Transverse colon (tissue), 4 donors: ENCODE data around the gene ABCB8. TPM values are rescaled to one million over a fixed set of nuclear protein-coding genes. Genes with fewer than 3 reads are reported as not detected.

Source experiments
- DNase-seq: peaks from one replicate; pipeline ENCODE4 v3.0.0-alpha.2; 2019
- H3K27ac ChIP-seq, 4 donors: fragments of 200-600 bp; sonication (generic); 2 replicates each; pipeline ENCODE4 v1.5.1; 2016 to 2018; ENCODE audit warnings: inconsistent platforms in 4 of 4
- H3K27me3 ChIP-seq: fragments of 200-600 bp; sonication (generic); 2 replicates; pipeline ENCODE4 v1.5.1; 2017; ENCODE audit warnings: inconsistent platforms
- H3K36me3 ChIP-seq, 4 donors: fragments of 200-600 bp; sonication (generic); 2 replicates each; pipeline ENCODE4 v1.5.1; 2017 to 2019; ENCODE audit warnings: inconsistent platforms in 4 of 4
- H3K4me1 ChIP-seq, 4 donors: fragments of 200-600 bp; sonication (generic); 2 replicates each; pipeline ENCODE4 v1.5.1; 2017 to 2020; ENCODE audit warnings: inconsistent platforms in 4 of 4
- H3K4me3 ChIP-seq, 4 donors: fragments of 200-600 bp; sonication (generic); 1 replicate in 1 of 4; 2 replicates in 3 of 4; pipeline versions ENCODE4 v1.5.1 to v1.6.1; 2017 to 2019; ENCODE audit warnings: inconsistent platforms in 4 of 4
- H3K9me3 ChIP-seq, 2 donors: fragments of 200-600 bp; sonication (generic); 2 replicates each; pipeline ENCODE4 v1.5.1; 2017 to 2019; ENCODE audit warnings: inconsistent platforms in 2 of 2
- CTCF ChIP-seq, 5 experiments: fragments of 200-600 bp in 3 of 5; fragments of 450-650 bp in 2 of 5; sonication (generic) in 3 of 5; IDR thresholded peaks; 1 replicate in 2 of 5; 2 replicates in 3 of 5; pipeline ENCODE4 v1.5.1; 2016 to 2017; ENCODE audit warnings: antibody characterized with exemption in 5 of 5, inconsistent platforms in 3 of 5, mild to moderate bottlenecking in 2 of 5, moderate library complexity in 1 of 5
- EP300 ChIP-seq: sonication (generic); formaldehyde crosslinking; IDR thresholded peaks from one replicate; pipeline ENCODE4 v1.6.1; 2017; ENCODE audit warnings: antibody characterized with exemption, low read depth
- POLR2A ChIP-seq: fragments of 450-650 bp; IDR thresholded peaks from one replicate; pipeline ENCODE4 v1.6.1; 2016; ENCODE audit warnings: antibody characterized with exemption, mild to moderate bottlenecking, moderate library complexity
- POLR2AphosphoS5 ChIP-seq, 3 donors: sonication (generic); formaldehyde crosslinking; IDR thresholded peaks; one replicate each; pipeline ENCODE4 v1.6.1; 2016; ENCODE audit warnings: antibody characterized with exemption in 3 of 3
- WGBS, 2 donors: methylation state at CpG; one replicate each; pipeline ENCODE4 v1.1.5; 2018; ENCODE audit warnings: low coverage in 1 of 2; 5-methylcytosine and 5-hydroxymethylcytosine counted together
- in situ Hi-C, 4 donors: fragments of 200-750 bp; cut with MboI; loops; one replicate each; pipeline versions ENCODE4 v1.15.0 to v1.15.1; 2017; ENCODE audit warnings: low sequenced_read_pairs in 3 of 4, low pct_ligation_motif_present in 1 of 4, low pct_unique_long_range_greater_than_20kb in 1 of 4
- intact Hi-C: fragments of 100-400 bp; cut with DNase I; formaldehyde crosslinking; loops from one replicate; pipeline ENCODE4 v1.15.1; 2023; ENCODE audit warnings: low total_unique reads
- total RNA-seq, 4 donors: library from RNA; depleted of rRNA; stranded (reverse); fragments of >200 nt; gene quantifications; one replicate each; pipeline ENCODE4 v1.1.0, GENCODE V29; 2016

The ABCB8 gene
- total RNA-seq, 4 donors from 2014 or later, result 33.3 to 76.4 (median 51.4) TPM

- peaks cover 27 to 52% (median 51%) of the 10 kb centered on the region in 4 donors for H3K4me1 ChIP-seq
- no peaks in the 10 kb centered on the region for H3K9me3 ChIP-seq
- DNase-seq, result peak; percentile 99
- in situ Hi-C loops (no loop called here), intact Hi-C loops (no loop called here)
- no peaks in the 10 kb centered on the region for H3K36me3 ChIP-seq
- TF ChIP-seq POLR2AphosphoS5 (IDR thresholded peaks at IDR 0.05) (peak; percentile 67 to 90 (median 88)), EP300 (peak; percentile 58), POLR2A (peak; percentile 55), CTCF (IDR thresholded peaks at IDR 0.05) (no peak)
- WGBS, 2 donors, result 0 to 2% methylated on average over 1 to 42 of the region's 46 CpGs
- H3K27ac ChIP-seq, result peak overlapping the region; percentile 95 to 98 (median 96)
- peak overlapping the region; percentile 27 to 80 (median 76) for H3K4me3 ChIP-seq
- no peaks in the 10 kb centered on the region for H3K27me3 ChIP-seq
These were observed 29.9 kb downstream of the ABCB8 start for GRCh38 chr7:151057989-151058780.

GRCh38 chr7:151058781-151059366 lies 30.6 kb downstream of the ABCB8 start:
- no peak for TF ChIP-seq EP300
- TF ChIP-seq CTCF (IDR thresholded peaks at IDR 0.05), result no peak
- TF ChIP-seq POLR2A, result no peak
- no peak for TF ChIP-seq POLR2AphosphoS5 (IDR thresholded peaks at IDR 0.05)
- in situ Hi-C loops, result no loop called here
- H3K27me3 ChIP-seq, result no peaks in the 10 kb centered on the region
- peak overlapping the region; percentile 95 to 98 (median 96) for H3K27ac ChIP-seq
- H3K36me3 ChIP-seq, result no peaks in the 10 kb centered on the region
- 5% methylated on average over 17 of the region's 18 CpGs; no CpG with 5 or more reads in 1 of the 2 donors for WGBS, 2 donors
- DNase-seq, result no peak
- H3K4me1 ChIP-seq, result peaks cover 27 to 59% (median 56%) of the 10 kb centered on the region in 4 donors
- intact Hi-C loops, result no loop called here
- peak overlapping the region; percentile 7 to 80 (median 76) for H3K4me3 ChIP-seq
- no peaks in the 10 kb centered on the region for H3K9me3 ChIP-seq

- Histone ChIP-seq H3K4me3 (peak within 1 kb of the TSS; percentile 48 to 80 (median 76)), H3K36me3 (peaks cover 0 to 2% (median 0%) of the 10 kb centered on the region in 4 donors), H3K4me1 (peaks cover 27 to 59% (median 56%) of the 10 kb centered on the region in 4 donors), H3K27ac (peak within 1 kb of the TSS; percentile 95 to 98 (median 96)), H3K9me3 (no peaks in the 10 kb centered on the region), H3K27me3 (no peaks in the 10 kb centered on the region)
- TF ChIP-seq EP300, result no peak
- TF ChIP-seq POLR2A, result peak; percentile 29
- peak in 2 of 3 donors; percentile 45 to 68 for TF ChIP-seq POLR2AphosphoS5 (IDR thresholded peaks at IDR 0.05)
- peak; percentile 44 to 65 (median 53) for TF ChIP-seq CTCF (IDR thresholded peaks at IDR 0.05)
- WGBS, 2 donors, result 1% methylated on average over 58 of the region's 75 CpGs; no CpG with 5 or more reads in 1 of the 2 donors
- DNase-seq, result peak; percentile 83
- in situ Hi-C loops (no loop called here), intact Hi-C loops (no loop called here)
These were observed 31.3 kb downstream of the ABCB8 start, which contains the start of gene SLC4A2 for GRCh38 chr7:151059367-151060112. TSS of gene SLC4A2 (plus strand) at chr7:151059589. CDS start at chr7:151061988, 2,399 bp downstream.

GRCh38 chr7:151060113-151060415 lies 31.8 kb downstream of the ABCB8 start:
- 0% methylated on average over 16 of the region's 17 CpGs; no CpG with 5 or more reads in 1 of the 2 donors for WGBS, 2 donors
- in situ Hi-C loops, result no loop called here
- peaks cover 0 to 8% (median 0%) of the 10 kb centered on the region in 4 donors for H3K36me3 ChIP-seq
- intact Hi-C loops, result no loop called here
- H3K4me3 ChIP-seq, result peak overlapping the region; percentile 48 to 80 (median 76)
- no peaks in the 10 kb centered on the region for H3K9me3 ChIP-seq
- H3K4me1 ChIP-seq, result peaks cover 27 to 59% (median 56%) of the 10 kb centered on the region in 4 donors
- DNase-seq, result no peak
- peak overlapping the region; percentile 95 to 98 (median 96) for H3K27ac ChIP-seq
- H3K27me3 ChIP-seq, result no peaks in the 10 kb centered on the region
- TF ChIP-seq CTCF (IDR thresholded peaks at IDR 0.05), result peak in 1 of 5 experiments; percentile 10
- no peak for TF ChIP-seq POLR2A
